Stimulated activated CD4-positive, alpha-beta T cell treated with anti-CD3 and anti-CD28 coated beads, Interleukin-1b, Interleukin-23, amount 100 ng/mL, for 24 hours (primary cell): ENCODE data around the gene SKAP1.
"Not testable (repeated sequence)": the region's sequence is repeated elsewhere in the genome, so short reads cannot be mapped to it uniquely, and the experiment has no call there.

ENCODE experiments used
- DNase-seq, 4 experiments: peaks; one replicate each; pipeline ENCODE4 v3.0.0-alpha.2; 2020; ENCODE audit warnings: low read depth in 4 of 4, low spot score in 1 of 4

Gene SKAP1

DNA sequence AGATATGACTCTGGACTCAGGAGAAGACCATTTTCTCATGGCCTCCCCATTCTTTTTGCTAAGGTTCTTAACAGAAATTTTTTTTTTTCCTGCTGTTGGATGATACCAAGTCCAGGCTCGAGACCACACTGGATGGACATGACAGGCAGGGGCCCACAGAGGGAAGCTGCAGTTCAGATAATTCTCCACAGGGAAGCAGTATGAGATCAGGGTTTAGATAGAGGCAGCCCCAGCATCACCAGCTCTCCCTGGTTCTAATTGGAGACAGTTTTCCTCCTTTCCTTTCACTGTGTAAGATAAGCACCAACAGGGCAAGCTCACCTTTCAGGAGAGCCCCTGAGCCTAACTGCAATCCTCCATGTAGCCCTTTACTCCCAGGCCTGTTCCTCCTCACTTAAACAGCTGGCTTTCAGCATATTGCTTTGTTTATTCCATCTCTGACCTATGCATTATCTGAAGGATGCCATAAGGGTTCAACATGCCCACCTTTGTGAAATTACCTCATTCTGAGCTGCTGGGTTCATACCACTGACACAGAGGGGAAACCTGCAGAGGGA is 214.4 kb downstream of the SKAP1 start:
- no peak for DNase-seq

DNA sequence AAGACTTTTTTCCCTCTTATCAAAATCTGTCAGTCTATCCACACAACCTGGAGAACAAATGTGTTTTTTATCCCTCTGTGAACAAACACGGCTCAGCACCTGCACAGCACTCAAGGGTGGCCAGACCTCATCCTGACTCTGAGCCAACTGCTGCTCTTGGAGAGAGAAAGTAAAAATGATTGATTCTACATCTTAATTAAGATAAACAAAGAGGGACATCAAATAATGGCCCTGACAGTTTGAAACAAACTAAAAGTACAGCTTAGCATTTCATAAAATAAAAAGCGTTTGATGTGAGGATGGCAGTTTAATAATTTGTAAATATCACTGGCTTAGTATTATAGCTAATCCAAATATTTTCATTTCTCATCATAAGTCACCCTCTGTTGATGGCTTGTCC is 216.2 kb downstream of the SKAP1 start:
- DNase-seq, result no peak

DNA sequence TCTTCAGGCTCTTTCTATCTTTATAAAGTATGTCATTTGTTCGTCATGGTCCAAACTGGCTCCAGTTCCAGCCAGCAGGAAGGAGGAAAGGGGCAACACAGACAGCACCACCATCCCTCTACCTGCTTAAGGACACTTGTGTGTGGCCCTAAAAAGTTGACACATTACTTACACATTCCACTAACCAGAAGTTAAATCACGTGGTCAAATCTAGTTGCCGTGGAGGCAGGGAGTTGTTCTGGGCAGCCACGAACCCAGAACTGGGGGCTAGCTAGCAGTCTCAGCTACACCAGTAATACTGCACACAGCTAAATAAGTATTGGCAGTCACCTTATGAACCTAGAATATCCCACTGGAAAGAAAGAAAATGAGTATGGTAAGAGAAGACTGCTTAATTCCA is 218.2 kb downstream of the SKAP1 start:
- DNase-seq, result no peak

DNA sequence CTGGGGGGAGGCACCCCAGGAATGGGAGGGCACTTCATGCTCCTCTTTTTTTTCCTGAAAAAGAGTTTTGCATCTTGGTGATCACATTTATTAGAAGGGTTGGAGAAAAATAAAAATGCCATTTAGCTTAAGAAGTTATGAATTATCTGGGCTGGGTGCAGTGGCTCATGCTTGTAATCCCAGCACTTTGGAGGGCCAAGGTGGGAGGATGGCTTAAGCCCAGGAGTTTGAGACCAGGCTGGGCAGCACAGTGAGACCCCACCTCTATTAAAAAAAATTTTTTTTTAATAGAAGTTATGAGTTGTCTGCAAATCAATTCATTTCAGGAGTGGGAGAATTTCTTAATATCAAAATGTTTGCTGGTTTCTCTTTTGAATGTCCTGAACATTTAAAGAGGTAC is 219.0 kb downstream of the SKAP1 start:
- DNase-seq, result no peak

DNA sequence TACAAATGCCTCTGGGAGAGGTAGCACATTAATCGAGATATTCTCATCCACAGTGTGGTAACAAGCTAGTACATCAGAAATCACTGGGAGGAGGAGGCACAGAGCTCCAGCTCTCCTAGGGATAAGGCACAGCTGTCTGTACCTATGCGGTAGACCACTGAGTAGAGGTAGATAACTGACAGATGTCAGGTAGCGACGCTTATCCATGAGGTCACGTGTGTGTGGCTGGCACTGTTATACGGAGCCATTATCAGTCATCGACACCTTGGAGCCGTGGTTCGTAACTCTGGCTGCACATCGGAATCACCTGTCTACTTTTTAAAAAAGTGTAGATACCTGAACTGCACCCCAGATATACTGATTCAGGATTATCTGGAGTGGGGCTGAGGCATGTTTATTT is 220.0 kb downstream of the SKAP1 start:
- no peak for DNase-seq

DNA sequence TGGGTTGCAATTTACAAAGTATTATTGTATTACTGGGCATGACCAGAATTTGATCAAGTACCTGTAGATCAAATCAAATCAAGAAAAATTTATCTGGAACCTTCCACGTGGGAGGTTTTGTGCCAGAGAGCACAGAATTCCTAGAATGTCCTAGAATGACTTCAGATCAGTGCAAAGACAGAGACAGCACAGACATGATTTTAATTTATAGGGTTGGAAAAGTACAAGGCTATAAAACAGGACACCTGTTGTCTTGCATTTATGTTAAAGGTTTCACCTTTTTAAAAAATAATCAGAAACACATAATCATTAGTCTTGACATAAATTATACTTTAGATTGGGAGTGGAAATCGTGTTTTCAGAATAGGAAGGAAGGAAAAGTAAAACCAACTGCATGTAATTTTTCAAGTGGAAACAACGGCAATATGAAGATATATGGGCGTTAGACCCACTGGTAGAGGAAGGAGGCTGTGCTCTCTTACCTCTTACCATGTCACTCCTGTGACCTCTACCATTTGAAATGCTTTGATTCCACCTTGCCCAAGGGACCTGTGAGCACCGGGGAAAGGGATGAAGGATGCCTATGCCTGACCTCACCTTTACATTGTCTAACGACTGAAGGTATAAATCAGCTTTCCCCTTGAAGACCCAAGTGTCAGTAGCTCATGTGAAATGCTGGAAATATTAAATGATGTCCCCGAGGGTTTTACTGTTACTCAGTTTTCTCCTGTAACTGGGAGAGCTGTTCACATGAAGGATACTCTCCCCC is 222.1 kb downstream of the SKAP1 start:
- DNase-seq, result no peak

DNA sequence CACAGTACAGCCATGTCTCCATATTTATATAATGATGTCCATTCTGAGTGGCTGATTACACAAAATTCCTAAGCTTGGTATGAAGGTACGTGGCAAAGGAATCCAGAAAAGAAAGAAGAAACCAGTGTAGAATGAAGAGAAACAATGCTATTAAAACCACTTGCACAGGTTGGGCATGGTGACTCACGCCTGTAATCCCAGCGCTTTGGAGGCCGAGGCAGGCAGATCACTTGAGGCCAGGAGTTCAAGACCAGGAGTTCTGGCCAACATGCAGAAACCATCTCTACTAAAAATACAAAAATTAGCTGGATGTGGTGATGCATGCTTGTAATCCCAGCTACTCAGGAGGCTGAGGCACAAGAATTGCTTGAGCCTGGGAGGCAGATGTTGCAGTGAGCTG is 223.0 kb downstream of the SKAP1 start:
- DNase-seq, result not testable (repeated sequence)

DNA sequence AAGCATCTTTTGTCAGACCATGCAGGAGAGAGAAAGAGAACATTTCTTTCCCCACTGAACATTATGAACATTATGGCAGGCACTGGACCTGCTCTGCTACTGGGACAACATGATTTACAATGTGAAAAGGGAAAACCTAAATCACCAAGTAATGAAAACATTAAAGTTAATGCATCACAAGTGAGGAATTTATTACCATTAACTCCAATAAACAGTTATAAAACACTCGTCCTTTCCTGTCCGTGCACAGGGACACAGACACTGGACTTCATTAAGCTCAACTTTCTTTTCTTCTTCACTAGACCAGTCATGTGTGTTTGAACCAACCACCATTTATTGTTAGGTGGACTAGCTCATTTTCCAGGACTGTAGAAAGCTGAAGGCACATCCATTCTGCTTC is 227.1 kb downstream of the SKAP1 start:
- DNase-seq, result no peak

DNA sequence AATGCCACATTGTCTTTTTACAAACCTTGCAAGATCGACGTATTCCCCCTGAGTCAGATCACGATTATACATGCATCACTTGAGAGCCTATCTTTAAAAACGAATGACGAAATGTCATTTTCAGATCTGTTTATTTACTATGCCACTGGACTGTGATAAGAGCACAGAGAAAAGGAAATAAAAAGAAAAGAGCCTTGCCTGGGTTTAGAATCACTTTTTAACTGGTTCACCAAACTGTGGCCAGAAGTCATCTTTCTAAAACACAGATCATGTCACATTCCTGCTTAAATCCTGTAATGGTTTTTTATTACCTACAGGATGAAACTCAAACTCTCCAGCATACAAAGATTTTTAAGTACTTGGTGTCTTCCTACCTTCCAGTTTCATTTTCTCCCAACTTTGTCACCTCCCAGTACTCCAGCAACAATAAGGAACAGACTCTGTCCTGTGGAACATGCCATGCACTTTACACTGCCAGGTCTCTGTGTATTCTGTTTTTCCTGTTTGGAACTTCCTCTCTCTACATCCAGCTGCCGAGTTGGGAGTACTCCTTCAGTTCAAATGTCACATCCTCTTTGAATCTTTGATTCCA is 231.0 kb downstream of the SKAP1 start:
- no peak for DNase-seq

DNA sequence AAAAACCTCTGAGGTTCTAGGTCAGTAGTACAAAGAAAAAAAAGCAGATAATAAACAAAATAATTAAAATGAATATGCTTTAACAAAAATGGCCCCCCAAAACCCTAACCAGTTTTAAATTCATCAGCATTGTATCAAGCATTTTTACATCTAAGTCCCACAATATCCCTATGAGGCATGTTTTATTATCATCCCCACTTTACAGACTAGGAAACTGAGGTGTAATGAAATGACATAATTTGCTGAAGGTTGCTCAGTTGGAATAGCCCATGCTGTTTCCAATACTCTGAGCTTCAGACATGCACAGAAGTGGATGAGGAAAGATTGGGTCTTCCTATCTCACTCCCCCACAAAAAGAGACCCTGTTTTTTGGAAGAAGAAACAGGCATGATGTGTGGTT is 234.1 kb downstream of the SKAP1 start:
- no peak for DNase-seq

DNA sequence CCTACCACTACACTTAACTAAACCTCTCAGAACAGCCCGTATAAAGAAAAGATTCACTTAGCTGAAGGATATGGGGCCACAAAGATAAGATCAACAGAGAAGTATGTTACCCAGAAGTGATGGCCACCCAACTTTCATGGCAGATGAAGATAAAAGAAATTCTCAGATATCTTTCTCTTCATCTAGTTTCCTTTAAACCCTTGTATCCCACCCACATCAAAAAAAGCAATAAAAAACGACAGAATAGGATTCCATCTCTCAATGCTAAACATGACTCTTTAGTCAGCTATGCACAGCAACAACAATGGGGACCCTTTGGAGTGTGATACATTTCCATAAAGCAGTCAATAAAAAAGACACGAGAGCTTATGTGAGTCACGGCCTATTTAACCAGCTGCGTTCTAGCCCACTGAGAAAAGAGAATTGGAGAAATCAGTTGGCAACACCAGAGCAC is 235.9 kb downstream of the SKAP1 start:
- DNase-seq, result no peak

DNA sequence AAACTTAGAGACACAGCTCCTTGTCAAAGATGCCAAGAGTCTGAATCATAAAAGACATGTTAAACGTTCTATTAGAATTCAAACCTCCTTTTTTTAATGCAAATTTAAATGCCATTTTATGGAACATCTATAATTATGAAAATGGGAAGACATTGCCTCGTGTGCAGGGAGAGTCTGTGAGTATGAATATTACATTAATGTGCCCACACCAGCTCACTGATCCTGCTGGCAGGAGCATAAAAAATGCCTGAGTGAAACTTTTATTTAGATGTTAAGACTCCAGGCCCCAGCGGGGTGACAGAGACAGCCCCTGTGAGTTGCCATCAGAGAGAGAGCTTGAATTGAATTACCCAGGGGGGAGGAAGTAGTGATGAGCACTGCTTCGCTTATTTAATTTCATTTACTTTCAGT is 237.7 kb downstream of the SKAP1 start:
- DNase-seq, result no peak

DNA sequence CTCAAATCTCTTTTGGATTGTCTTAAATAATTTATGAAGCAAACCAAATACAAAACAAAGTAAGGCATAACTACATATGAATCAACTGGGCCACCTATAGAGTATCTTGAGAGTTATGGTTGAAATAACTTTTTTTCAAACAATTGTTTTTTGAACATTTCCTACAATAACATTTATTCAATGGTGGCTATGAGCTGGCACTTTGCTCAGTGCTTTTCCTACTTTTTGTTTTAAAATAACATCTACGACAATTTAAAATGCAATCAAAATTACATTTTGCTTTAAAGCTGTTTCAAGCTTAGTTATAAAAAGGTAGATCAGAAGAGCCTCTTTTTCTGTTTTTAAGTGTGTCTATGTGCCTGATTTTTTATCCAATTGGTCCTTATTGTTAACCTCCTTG is 238.7 kb downstream of the SKAP1 start:
- no peak for DNase-seq

DNA sequence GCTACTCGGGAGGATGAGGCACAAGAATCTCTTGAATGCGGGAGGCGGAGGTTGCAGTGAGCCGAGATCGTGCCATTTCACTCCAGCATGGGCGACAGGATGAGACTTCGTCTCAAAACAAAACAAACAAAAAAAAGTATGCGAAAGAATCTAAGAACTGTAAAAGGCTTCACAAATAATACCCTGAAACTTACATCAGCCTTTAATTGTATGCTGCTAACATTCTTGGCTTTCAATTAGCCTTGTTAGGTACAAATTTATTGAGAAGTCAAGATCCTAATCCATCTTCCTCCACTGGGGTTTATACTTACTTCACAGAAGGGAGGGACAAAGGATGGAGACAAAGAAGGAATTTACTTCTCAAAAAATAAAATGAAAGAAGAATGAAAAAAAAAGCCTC is 239.1 kb downstream of the SKAP1 start:
- DNase-seq, result no peak

DNA sequence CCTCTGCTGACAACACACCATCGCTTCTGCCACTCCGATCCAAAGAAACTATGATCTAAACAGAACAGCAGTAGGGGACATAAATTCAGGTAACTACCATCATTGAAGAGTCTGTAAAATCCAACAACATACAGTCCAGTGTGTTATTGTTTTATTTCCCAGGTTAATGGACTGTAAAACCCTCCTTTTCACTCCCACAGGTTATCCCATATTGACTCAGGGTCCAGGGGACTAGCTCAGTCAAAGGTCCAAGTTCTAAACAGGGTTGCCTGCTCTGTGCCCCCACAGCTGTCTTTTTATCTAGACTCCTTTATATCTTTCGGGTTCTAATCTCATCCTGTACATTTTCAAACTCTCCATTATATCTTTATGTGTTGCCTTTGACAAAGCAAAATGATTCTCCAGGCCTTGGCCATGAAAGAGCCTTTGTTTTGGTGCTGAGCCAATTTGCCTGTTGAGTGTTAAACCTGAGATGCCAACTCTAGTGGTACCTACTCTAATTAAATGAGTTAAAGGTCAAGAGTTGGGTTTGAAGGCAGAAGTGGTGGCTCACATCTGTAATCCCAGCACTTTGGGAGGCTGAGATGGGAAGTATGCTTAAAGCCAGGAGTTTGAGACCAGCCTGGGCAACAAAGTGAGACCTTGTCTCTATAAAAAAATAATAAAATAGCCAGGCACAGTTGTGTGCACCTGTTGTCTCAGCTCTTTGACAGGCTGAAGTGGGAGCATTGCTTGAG is 242.0 kb downstream of the SKAP1 start:
- no peak for DNase-seq

DNA sequence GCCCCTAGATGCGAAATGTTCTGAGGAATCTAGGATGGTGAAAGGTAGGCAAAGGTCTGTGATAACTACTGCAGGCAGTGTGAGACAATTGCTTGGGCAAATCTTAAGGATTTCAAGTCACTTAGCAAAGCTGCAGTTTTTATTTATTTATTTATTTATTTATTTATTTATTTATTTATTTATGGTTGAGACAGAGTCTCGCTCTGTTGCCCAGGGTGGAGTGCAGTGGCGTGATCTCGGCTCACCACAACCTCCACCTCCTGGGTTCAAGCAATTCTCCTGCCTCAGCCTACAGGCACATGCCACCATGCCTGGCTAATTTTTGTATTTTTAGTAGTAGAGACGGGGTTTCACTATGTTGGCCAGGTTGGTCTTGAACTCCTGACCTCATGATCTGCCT is 243.7 kb downstream of the SKAP1 start:
- DNase-seq, result not testable (repeated sequence)

DNA sequence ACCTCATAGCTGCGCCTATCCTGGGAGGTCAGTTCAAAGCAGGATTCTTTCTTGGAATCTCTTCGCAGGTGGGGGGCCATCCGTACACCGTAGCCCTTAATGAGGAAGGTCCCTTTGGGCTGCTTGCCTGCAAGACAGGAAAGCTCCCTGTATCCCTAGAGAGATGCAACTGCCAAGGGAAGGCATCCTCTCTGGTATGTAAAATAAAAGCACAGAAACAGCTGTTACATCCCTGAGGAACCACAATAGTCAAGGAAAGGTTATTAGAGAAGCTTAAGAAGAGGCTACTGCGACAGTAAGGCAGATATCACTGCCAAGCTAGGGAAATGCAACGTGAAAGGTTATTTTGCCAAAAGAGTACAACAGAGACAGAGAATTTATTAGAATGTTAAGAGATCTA is 245.3 kb downstream of the SKAP1 start:
- no peak for DNase-seq

DNA sequence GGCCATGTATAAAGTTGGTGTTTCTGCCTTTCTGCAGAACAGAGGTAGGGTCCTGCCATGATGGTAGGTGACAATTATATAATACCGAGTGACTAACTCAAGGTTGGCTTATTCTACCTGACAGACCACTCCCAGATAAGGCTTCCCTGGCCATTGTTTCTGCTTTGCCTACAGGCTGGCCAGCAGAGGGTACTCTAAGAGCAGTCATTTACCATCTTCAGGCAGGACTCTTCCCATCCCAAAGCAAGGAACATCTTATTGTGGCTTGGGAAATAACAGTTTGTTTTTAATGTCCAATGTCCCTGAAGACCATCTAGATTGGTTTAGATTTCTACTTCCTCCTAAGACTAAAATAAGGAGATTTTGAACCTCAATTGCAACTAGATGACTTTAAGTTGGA is 248.4 kb downstream of the SKAP1 start:
- no peak for DNase-seq

DNA sequence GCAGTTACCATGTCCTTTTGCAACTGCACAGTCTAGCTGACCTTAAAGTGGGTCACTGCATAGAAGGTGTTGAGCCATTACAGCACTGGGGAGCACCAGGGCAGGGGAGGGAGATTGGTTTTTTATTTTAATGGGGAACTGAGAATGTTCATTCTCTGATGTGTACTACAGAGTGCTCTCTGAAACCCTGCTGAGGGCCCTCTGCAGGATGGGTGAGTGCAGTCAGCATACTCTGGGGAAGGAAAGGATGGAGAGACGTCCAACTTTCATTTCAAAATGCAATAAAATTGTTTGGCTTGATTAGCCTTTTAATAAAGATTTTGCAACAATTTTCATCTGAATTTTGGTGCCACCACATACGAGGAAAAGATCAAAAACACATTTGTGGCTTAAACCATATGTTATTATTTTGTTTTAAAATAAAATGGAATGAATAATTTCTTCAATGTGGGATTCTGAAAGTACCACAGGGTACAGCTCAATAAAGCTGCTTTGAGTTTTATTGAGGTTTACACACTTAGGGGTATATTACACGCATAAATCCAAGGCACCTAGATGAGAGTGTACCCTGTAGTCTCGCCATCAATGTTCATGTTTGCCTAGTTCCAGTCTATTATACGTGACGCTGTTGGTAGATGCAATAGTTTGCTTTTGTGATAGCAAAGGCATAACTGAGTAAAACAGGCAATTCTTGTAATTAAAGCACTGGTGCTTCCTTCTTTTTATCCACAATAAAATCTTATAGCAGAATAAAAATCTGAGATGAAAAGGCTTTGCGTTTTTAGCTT is 249.0 kb downstream of the SKAP1 start:
- no peak for DNase-seq

DNA sequence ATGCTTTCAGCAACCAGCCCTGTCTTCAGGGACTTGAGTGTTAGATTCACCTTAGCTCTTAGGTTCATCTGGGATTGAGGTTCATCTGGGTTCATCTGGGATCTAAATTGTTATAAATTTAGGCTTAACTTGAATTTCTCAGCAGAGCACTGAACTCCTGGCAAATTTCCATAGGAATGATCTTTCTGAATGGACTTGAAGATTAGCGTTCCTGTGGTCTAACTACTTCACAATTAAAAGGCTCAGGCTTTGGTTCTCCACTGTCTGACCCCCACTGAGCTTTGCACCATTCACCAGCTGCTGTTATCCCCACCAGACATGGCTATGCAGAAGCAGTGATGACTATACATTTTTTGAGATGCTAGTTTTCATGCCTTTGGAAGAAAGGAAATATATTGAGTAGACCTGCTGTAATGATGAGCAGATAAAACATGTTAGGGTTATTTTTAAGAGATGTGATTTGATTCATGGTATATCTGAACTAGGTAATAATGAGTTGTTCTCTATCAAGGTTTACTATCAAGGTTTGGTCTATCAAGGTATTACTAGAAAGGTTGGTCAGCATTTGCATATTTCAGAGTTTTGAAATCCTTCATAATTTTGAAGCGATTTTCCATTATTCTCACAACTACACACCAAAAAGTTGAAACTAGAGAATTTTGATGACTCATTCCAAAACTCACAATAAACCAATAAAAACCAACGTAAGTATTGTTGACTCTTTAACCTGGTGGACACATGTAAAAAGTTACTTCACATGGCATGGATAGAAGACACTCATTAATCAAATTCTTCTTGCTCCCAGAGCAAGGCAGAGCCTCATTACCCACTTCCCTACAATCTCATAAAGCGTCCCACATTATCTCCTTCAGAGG is 250.7 kb downstream of the SKAP1 start:
- DNase-seq, result no peak
